PC-9 (cell line): Measurements from ENCODE around the gene DUSP2. TPM values are rescaled to one million over a fixed set of nuclear protein-coding genes. Genes with fewer than 3 reads are reported as not detected.

Experiments used
- BruUV-seq: library from RNA; stranded (reverse); fragments of 400-500 nt; replicated peaks from 2 replicates; lab custom pipeline; 2021; lab: Mats Ljungman, UMichigan
- CTCF ChIA-PET: fragments of 300-600 bp; sonication (Branson Sonifier 250); formaldehyde crosslinking; loops from one replicate; lab custom pipeline; 2022; ENCODE audit warnings: antibody characterized with exemption; lab: Charles Lee
- POLR2A ChIA-PET: fragments of 300-600 bp; sonication (Branson Sonifier 250); formaldehyde crosslinking; loops from one replicate; lab custom pipeline; 2022; ENCODE audit warnings: antibody characterized with exemption; ENCODE audit not compliant: unreplicated experiment; lab: Charles Lee
- DNase-seq, 2 experiments: peaks; one replicate each; pipeline versions ENCODE4 v3.0.0 to v3.0.0-alpha.2; 2015 to 2022; ENCODE audit warnings: mixed read lengths in 1 of 2
- H2AFZ ChIP-seq: fragments of 200-600 bp; sonication (generic); 2 replicates; pipeline ENCODE4 v1.8.1; 2017; ENCODE audit warnings: antibody characterized with exemption
- H3F3A ChIP-seq: fragments of 200-600 bp; sonication (generic); 2 replicates; pipeline ENCODE4 v1.8.1; 2017; ENCODE audit warnings: antibody characterized with exemption, mild to moderate bottlenecking, low read depth; ENCODE audit not compliant: insufficient read depth
- H3K27ac ChIP-seq: fragments of 200-600 bp; sonication (generic); 2 replicates; pipeline ENCODE4 v1.6.1; 2016; ENCODE audit warnings: mixed run types
- H3K27me3 ChIP-seq: fragments of 200-600 bp; sonication (generic); 2 replicates; pipeline ENCODE4 v1.6.1; 2016; ENCODE audit warnings: low read depth, mixed run types; ENCODE audit not compliant: insufficient read depth
- H3K36me3 ChIP-seq: fragments of 200-600 bp; sonication (generic); 2 replicates; pipeline ENCODE4 v1.6.1; 2016; ENCODE audit warnings: low read depth, mixed run types
- H3K4me1 ChIP-seq: fragments of 200-600 bp; sonication (generic); replicated peaks from 2 replicates; pipeline ENCODE4 v1.6.1; 2016; ENCODE audit warnings: mixed run types; ENCODE audit not compliant: insufficient read depth
- H3K4me2 ChIP-seq: fragments of 200-600 bp; sonication (generic); 2 replicates; pipeline ENCODE4 v1.6.1; 2017; ENCODE audit warnings: mixed run types
- H3K4me3 ChIP-seq: fragments of 200-600 bp; sonication (generic); 2 replicates; pipeline ENCODE4 v1.6.1; 2016; ENCODE audit warnings: mixed run types
- H3K79me2 ChIP-seq: fragments of 200-600 bp; sonication (generic); 2 replicates; pipeline ENCODE4 v1.6.1; 2017; ENCODE audit warnings: low read depth, mixed run types
- H3K9me2 ChIP-seq: fragments of 200-600 bp; sonication (generic); 2 replicates; pipeline ENCODE4 v1.8.1; 2017; ENCODE audit warnings: mild to moderate bottlenecking; ENCODE audit not compliant: insufficient read depth
- H3K9me3 ChIP-seq: fragments of 200-600 bp; sonication (generic); 2 replicates; pipeline ENCODE4 v1.8.1; 2016; ENCODE audit warnings: low read depth; ENCODE audit not compliant: insufficient read depth
- H4K20me1 ChIP-seq: fragments of 200-600 bp; sonication (generic); 2 replicates; pipeline ENCODE4 v1.8.1; 2017; ENCODE audit not compliant: insufficient read depth
- CTCF ChIP-seq: fragments of 200-600 bp; sonication (generic); conservative IDR thresholded peaks from 2 replicates; pipeline ENCODE4 v1.6.1; 2017; ENCODE audit warnings: mixed run types, antibody characterized with exemption, mild to moderate bottlenecking, moderate library complexity
- EZH2 ChIP-seq: fragments of 200-600 bp; sonication (generic); IDR thresholded peaks from 2 replicates; pipeline ENCODE4 v1.8.0; 2017; ENCODE audit warnings: antibody characterized with exemption, low read depth
- intact Hi-C: fragments of 100-400 bp; cut with micrococcal nuclease; formaldehyde crosslinking; loops from one replicate; pipeline ENCODE4 v1.10.0; 2022; ENCODE audit not compliant: unreplicated experiment
- total RNA-seq: library from RNA; stranded (reverse); gene quantifications from 2 replicates; pipeline ENCODE4 v1.2.3, GENCODE V29; 2021

DUSP2 gene
- total RNA-seq, 1 experiment from 2014 or later: 4.0 TPM

- H3K27me3 ChIP-seq: peaks cover 21% of the 10 kb centered on the region
- no peak for TF ChIP-seq EZH2
- no peak for TF ChIP-seq CTCF
- no peaks in the 10 kb centered on the region for H3K79me2 ChIP-seq
- CTCF ChIA-PET: no interaction called here
- H3K36me3 ChIP-seq: no peaks in the 10 kb centered on the region
- BruUV-seq: no TSS peak
- H3K27ac ChIP-seq: no peak overlapping the region
- H3K9me3 ChIP-seq: no peaks in the 10 kb centered on the region
- no peak for DNase-seq
- H3K4me2 ChIP-seq: no peak overlapping the region
- no peaks in the 10 kb centered on the region for H3F3A ChIP-seq
- no peaks in the 10 kb centered on the region for H3K4me1 ChIP-seq
- H3K4me3 ChIP-seq: no peak overlapping the region
- POLR2A ChIA-PET: no interaction called here
- H2AFZ ChIP-seq: no peak overlapping the region
- H3K9me2 ChIP-seq: no peaks in the 10 kb centered on the region
- intact Hi-C loops: no loop called here
- no peaks in the 10 kb centered on the region for H4K20me1 ChIP-seq
Observed at GRCh38 chr2:96104487-96104861, 40.8 kb downstream of the DUSP2 start.

- H3K36me3 ChIP-seq: no peaks in the 10 kb centered on the region
- TF ChIP-seq CTCF (no peak), EZH2 (no peak)
- H3K4me1 ChIP-seq: no peaks in the 10 kb centered on the region
- no peaks in the 10 kb centered on the region for H3K9me2 ChIP-seq
- no peak overlapping the region for H3K4me2 ChIP-seq
- POLR2A ChIA-PET: no interaction called here
- H3K4me3 ChIP-seq: no peak overlapping the region
- no peaks in the 10 kb centered on the region for H3K79me2 ChIP-seq
- no peak overlapping the region for H3K27ac ChIP-seq
- H3K27me3 ChIP-seq: peaks cover 21% of the 10 kb centered on the region
- no peaks in the 10 kb centered on the region for H3K9me3 ChIP-seq
- no peak overlapping the region for H2AFZ ChIP-seq
- no peak for DNase-seq
- BruUV-seq: no TSS peak
- CTCF ChIA-PET: no interaction called here
- no peaks in the 10 kb centered on the region for H3F3A ChIP-seq
- intact Hi-C loops: no loop called here
- H4K20me1 ChIP-seq: no peaks in the 10 kb centered on the region
Observed at GRCh38 chr2:96103761-96104486, 41.3 kb downstream of the DUSP2 start.

DNA sequence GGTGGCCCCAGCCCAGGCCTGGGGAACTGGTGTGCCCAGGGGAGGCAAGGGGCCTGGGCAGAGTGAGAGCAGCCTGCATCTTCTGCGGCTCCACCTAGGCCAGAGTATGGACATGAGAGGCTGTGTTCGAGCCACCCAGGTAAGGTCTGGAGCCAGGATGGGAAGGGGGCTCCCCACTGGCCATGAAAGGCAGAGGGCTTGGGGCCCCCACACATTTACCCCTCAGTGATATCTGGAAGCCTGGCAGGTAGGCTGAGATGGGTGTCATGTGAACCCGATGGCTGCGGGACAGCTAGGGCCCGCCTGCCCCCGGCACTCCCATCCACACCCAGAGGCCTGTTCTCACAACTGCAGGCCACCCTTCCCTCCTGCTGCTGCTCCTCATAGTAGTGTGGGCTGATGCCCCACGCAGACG, 42.0 kb downstream of the DUSP2 start:
- POLR2A ChIA-PET: no interaction called here
- Histone ChIP-seq H3K9me3 (no peaks in the 10 kb centered on the region), H3K79me2 (no peaks in the 10 kb centered on the region), H3K36me3 (no peaks in the 10 kb centered on the region), H3K9me2 (no peaks in the 10 kb centered on the region), H3K27me3 (peaks cover 15% of the 10 kb centered on the region), H3K4me3 (no peak overlapping the region), H4K20me1 (no peaks in the 10 kb centered on the region), H3K27ac (no peak overlapping the region), H3K4me2 (no peak overlapping the region), H3K4me1 (no peaks in the 10 kb centered on the region), H2AFZ (no peak overlapping the region), H3F3A (no peaks in the 10 kb centered on the region)
- BruUV-seq: no TSS peak
- DNase-seq: no peak
- intact Hi-C loops: no loop called here
- CTCF ChIA-PET: no interaction called here
- no peak for TF ChIP-seq CTCF
- no peak for TF ChIP-seq EZH2
